Measurements from ENCODE around the gene SSTR3.
A peak's percentile ranks its signal among the peaks of the same experiment; 100 is the strongest.

Gene SSTR3

DNA sequence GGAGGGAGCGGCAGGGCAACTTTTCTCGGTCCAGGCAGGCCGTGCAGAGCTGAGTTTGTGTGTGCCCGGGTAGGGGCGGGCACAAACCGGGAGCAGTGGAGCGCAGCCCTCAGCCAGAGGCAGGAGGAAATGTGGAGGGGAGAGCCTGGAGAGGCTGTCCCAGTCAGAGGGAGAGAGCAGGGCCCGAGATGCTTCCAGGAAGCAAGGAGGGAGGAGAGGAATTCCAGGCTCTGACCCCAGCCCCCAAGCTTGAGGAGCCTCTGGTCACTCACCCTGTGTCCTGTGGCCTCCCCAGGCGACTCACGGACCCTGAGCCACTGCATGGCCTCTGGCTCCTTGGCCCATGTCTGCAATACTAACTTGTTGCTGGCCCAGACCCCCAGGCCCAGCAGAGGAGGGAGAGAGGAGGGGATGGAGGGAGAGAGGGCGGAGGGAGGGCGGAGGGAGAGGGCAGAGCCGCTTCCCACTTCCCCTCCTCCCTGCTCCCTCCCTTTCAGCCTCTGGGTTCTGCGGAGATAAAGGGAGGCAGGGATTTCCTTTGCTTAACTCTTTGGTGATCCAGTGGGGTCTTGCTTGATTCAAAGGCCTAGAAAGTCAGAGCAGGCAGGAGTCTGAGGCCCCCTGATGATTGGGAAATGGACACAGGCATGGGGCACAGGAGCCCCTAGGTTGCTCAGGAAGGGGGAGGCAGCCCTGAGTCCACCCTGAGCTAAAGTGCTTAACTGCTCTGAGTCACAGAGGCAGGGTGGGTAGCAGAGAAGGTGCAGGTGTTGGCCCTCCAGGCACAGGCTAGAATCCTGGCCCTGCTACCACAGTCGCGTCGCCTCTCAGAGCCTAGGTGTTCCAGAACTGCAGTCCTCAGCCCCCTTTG is 24.2 kb downstream of the SSTR3 start, which contains the start of gene C1QTNF6:
Gene C1QTNF6 (minus strand): TSS at position 357 of the 871 bp plus-strand sequence. CDS start 34 bp downstream, at position 323.
- peaks cover 20% of the 10 kb centered on the region for H3K27me3 Mint-ChIP-seq
- no peak within 1 kb of the TSS for H3K27ac Mint-ChIP-seq
- no peaks in the 10 kb centered on the region for H3K9me3 Mint-ChIP-seq
- H3K36me3 Mint-ChIP-seq: peaks cover 6% of the 10 kb centered on the region
- H3K4me1 Mint-ChIP-seq: peaks cover 30% of the 10 kb centered on the region
- ATAC-seq: no peak
- H3K4me3 Mint-ChIP-seq: no peak within 1 kb of the TSS

DNA sequence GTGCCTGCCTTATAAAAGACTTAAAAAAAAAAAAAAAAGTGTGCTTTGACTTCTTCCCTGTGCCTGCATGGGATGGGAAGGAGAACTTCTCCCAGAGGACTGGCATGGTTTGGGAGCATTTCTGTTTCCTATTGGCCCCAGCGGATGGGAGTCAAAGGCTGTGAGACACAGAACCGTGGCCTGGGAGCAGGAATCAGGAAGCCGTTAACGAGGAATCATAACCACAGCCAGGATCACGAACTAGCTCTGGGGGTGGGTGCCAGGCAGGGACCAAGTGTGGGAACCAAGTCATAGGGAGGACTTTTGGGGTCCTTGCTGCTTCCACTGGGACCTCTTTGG is 24.8 kb downstream of the SSTR3 start:
- H3K27ac Mint-ChIP-seq: no peak overlapping the region
- H3K36me3 Mint-ChIP-seq: peaks cover 6% of the 10 kb centered on the region
- H3K4me3 Mint-ChIP-seq: no peak overlapping the region
- H3K27me3 Mint-ChIP-seq: peaks cover 20% of the 10 kb centered on the region
- no peaks in the 10 kb centered on the region for H3K9me3 Mint-ChIP-seq
- no peak for ATAC-seq
- peaks cover 30% of the 10 kb centered on the region for H3K4me1 Mint-ChIP-seq

- ATAC-seq: no peak
These were observed 25.2 kb downstream of the SSTR3 start for GRCh38 chr22:37186997-37187522.

DNA sequence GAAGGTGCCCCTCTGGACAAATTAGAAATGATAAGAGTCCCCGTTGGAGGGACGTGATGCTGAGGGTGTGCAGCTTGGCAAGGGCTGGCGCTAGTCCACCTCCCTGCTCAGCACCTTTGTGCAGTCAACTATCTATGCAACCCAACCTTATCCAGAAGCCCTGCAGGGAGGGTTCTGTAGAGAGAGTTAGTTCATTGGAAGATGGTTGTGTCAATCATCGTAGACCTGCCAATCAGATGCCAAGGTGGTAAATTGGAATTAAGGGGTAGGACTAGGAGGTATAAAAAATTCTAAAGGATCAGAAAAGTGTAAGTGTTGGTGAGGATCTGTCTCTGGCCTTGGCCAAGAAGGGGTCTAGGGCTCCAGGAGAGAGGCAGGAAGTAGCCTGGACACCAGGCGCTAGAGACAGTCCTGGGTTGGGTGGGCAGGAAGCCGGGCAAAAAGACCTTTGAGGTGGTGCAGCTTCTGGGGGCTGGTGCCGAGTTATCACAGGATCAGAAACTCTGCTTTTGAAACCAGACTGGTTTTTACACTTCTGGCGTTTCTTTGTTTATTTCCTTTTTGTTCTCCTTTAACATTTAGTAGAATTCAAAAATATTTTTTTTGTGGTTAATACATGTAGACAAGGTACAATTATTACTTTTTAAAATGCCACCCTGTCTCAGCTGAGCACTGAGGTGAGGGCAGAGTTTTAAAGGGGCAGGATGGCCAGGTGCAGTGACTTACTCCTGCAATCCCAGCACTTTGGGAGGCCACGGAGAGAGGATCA is 25.9 kb downstream of the SSTR3 start:
- peaks cover 20% of the 10 kb centered on the region for H3K27me3 Mint-ChIP-seq
- H3K9me3 Mint-ChIP-seq: no peaks in the 10 kb centered on the region
- H3K4me3 Mint-ChIP-seq: peak overlapping the region; percentile 65
- peak overlapping the region; percentile 80 for H3K27ac Mint-ChIP-seq
- H3K4me1 Mint-ChIP-seq: peaks cover 30% of the 10 kb centered on the region
- ATAC-seq: peak; percentile 79
- H3K36me3 Mint-ChIP-seq: peaks cover 6% of the 10 kb centered on the region

More at GRCh38 chr22:37186997-37187522, 25.2 kb downstream of the SSTR3 start:
- peaks cover 20% of the 10 kb centered on the region for H3K27me3 Mint-ChIP-seq
- H3K4me3 Mint-ChIP-seq: no peak overlapping the region
- H3K27ac Mint-ChIP-seq: peak overlapping the region; percentile 80
- peaks cover 30% of the 10 kb centered on the region for H3K4me1 Mint-ChIP-seq
- no peaks in the 10 kb centered on the region for H3K9me3 Mint-ChIP-seq
- H3K36me3 Mint-ChIP-seq: peaks cover 6% of the 10 kb centered on the region

- Mint-ChIP-seq H3K4me3 (no peak overlapping the region), H3K27ac (peak overlapping the region; percentile 80), H3K4me1 (peaks cover 30% of the 10 kb centered on the region), H3K36me3 (peaks cover 6% of the 10 kb centered on the region), H3K27me3 (peaks cover 20% of the 10 kb centered on the region), H3K9me3 (no peaks in the 10 kb centered on the region)
- no peak for ATAC-seq
These were observed 26.5 kb downstream of the SSTR3 start for GRCh38 chr22:37185646-37186227.

- peaks cover 20% of the 10 kb centered on the region for H3K27me3 Mint-ChIP-seq
- H3K9me3 Mint-ChIP-seq: no peaks in the 10 kb centered on the region
- H3K4me3 Mint-ChIP-seq: no peak overlapping the region
- peak overlapping the region; percentile 45 for H3K27ac Mint-ChIP-seq
- peaks cover 30% of the 10 kb centered on the region for H3K4me1 Mint-ChIP-seq
- peaks cover 6% of the 10 kb centered on the region for H3K36me3 Mint-ChIP-seq
- no peak for ATAC-seq
These were observed 27.3 kb downstream of the SSTR3 start for GRCh38 chr22:37184816-37185541.

DNA sequence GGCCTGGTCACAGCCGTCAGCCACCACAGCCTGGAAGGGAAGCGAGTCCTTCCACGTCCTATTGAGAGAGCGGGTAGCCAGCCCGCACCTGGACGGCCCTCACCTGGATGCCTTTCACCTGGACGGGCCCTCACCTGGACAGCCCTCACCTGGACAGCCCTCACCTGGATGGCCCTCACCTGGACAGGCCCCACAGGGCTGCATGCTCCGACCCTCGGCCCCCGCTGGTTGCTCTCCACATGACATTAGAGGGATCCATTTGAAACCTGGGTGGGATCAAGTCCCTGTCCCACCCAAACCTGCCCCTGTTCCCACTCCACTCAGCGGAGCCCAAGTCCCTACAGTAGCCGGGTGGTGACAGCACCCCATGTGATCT is 27.9 kb downstream of the SSTR3 start:
- peak overlapping the region; percentile 45 for H3K27ac Mint-ChIP-seq
- H3K9me3 Mint-ChIP-seq: no peaks in the 10 kb centered on the region
- peaks cover 30% of the 10 kb centered on the region for H3K4me1 Mint-ChIP-seq
- peaks cover 2% of the 10 kb centered on the region for H3K36me3 Mint-ChIP-seq
- H3K27me3 Mint-ChIP-seq: peaks cover 20% of the 10 kb centered on the region
- ATAC-seq: no peak
- no peak overlapping the region for H3K4me3 Mint-ChIP-seq

- H3K4me3 Mint-ChIP-seq: no peak overlapping the region
- ATAC-seq: no peak
- peaks cover 20% of the 10 kb centered on the region for H3K27me3 Mint-ChIP-seq
- no peaks in the 10 kb centered on the region for H3K9me3 Mint-ChIP-seq
- peaks cover 28% of the 10 kb centered on the region for H3K4me1 Mint-ChIP-seq
- no peak overlapping the region for H3K27ac Mint-ChIP-seq
- no peaks in the 10 kb centered on the region for H3K36me3 Mint-ChIP-seq
These were observed 28.6 kb downstream of the SSTR3 start for GRCh38 chr22:37183432-37184379.

GRCh38 chr22:37182949-37183245 is 29.4 kb downstream of the SSTR3 start:
- ATAC-seq: no peak
- Mint-ChIP-seq H3K9me3 (no peaks in the 10 kb centered on the region), H3K4me1 (peaks cover 24% of the 10 kb centered on the region), H3K36me3 (no peaks in the 10 kb centered on the region), H3K4me3 (no peak overlapping the region), H3K27me3 (peaks cover 26% of the 10 kb centered on the region), H3K27ac (no peak overlapping the region)

- H3K27me3 Mint-ChIP-seq: peaks cover 31% of the 10 kb centered on the region
- no peak for ATAC-seq
- peaks cover 27% of the 10 kb centered on the region for H3K4me1 Mint-ChIP-seq
- H3K36me3 Mint-ChIP-seq: no peaks in the 10 kb centered on the region
- no peak overlapping the region for H3K4me3 Mint-ChIP-seq
- H3K9me3 Mint-ChIP-seq: no peaks in the 10 kb centered on the region
- no peak overlapping the region for H3K27ac Mint-ChIP-seq
These were observed 30.0 kb downstream of the SSTR3 start for GRCh38 chr22:37182101-37182948.

GRCh38 chr22:37181681-37182080 is 30.6 kb downstream of the SSTR3 start:
- H3K9me3 Mint-ChIP-seq: no peaks in the 10 kb centered on the region
- no peak overlapping the region for H3K27ac Mint-ChIP-seq
- H3K4me3 Mint-ChIP-seq: no peak overlapping the region
- no peak for ATAC-seq
- H3K4me1 Mint-ChIP-seq: peaks cover 32% of the 10 kb centered on the region
- no peaks in the 10 kb centered on the region for H3K36me3 Mint-ChIP-seq
- H3K27me3 Mint-ChIP-seq: peaks cover 35% of the 10 kb centered on the region

DNA sequence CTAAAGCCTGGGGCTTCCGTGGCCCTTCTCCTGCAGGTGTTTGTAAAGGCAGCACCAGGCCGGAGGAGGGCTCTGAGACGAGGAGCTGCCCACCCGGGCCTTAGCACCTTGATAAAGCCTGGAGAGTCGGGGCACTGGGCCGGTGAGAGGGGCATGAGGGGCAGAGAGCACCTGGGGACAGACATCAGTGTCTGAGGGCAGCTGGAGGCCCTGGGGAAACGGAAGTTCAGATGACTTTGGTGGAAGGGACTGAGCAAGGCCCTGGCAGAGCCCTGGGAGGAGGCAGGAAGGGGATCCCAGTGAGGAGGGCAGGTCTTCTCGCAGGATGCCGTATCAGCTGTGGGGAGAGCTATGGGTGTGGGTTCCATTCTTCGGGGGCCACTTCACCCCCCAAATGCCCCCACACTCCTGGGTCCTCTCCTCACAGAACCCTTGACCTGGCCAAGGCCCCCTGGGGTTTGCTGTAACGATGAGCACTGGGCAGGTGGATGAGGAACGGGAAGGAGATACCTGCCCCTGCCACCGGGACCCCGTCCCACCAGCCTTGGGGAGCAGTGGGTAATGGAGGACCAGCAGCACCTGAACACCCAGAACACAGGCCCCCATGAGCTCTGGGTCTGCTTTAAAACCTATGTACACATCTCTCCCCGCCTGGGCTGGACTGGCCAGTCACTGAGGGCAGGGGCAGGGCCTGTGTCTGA is 31.6 kb downstream of the SSTR3 start:
- no peaks in the 10 kb centered on the region for H3K9me3 Mint-ChIP-seq
- peaks cover 30% of the 10 kb centered on the region for H3K4me1 Mint-ChIP-seq
- H3K27ac Mint-ChIP-seq: peak overlapping the region; percentile 54
- ATAC-seq: no peak
- H3K27me3 Mint-ChIP-seq: peaks cover 45% of the 10 kb centered on the region
- no peak overlapping the region for H3K4me3 Mint-ChIP-seq
- H3K36me3 Mint-ChIP-seq: no peaks in the 10 kb centered on the region

All from stimulated activated memory B cell treated with anti-CD40 and anti-IgM and Interleukin-4, amounts not matched to agents 10 μg/mL and 1 μg/mL and 100 μg/mL, for 72 hours (primary cell).